ENCODE measurements around the gene RAB10. TPM values are rescaled to one million over a fixed set of nuclear protein-coding genes. Genes with fewer than 3 reads are reported as not detected.

RAB10 gene
- total and polyA plus RNA-seq, 9 of the 15 experiments (the other 6 are each of a cell fraction or from before 2014, with no cell fraction given): 25.1 to 214 (median 157) TPM

DNA sequence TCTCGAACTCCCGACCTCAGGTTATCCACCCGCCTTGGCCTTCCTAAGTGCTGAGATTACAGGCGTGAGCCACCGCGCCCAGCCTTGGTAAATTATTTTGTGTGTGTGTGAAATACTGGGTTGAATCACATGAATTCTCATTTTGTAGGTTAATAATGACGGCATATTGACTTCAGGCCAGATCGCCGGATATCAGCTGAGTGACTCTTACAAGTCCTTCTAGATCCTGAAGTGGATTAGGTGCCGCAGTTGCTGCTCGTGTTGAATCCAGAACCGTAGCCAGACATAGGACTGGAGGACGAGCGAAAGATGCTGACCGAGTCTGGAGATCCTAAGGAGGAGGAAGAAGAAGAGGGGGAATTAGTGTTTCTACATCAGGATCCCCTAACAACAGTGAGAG, 39.4 kb upstream of the RAB10 start:
- TF ChIP-seq WHSC1 (IDR thresholded peaks at IDR 0.05; ENCODE audit: low read length): no peak
- TF ChIP-seq ZNF699 (CRISPR knock-in tag; IDR thresholded peaks at IDR 0.05; ENCODE audit: insufficient replicate concordance): no peak
- no peak for TF ChIP-seq FOXK1 (CRISPR knock-in tag; IDR thresholded peaks at IDR 0.05; ENCODE audit: borderline replicate concordance)
- TF ChIP-seq TCFL5 (CRISPR knock-in tag; conservative IDR thresholded peaks at IDR 0.05): no peak
- no peak for TF ChIP-seq RBM39 (optimal IDR thresholded peaks at IDR 0.05; ENCODE audit: low read depth, low read length)
- intact Hi-C loops (cut with micrococcal nuclease): loop anchor here (5.0 kb wide), 2 partner anchors 38 to 63 kb away; partner anchors contain the start of gene RAB10

GRCh38 chr2:25996844-25997243, 37.0 kb upstream of the RAB10 start:
- Histone ChIP-seq H3K9me3 (replicated peaks; ENCODE audit: control insufficient read depth, insufficient read depth, low read depth, low read length) (no peaks in the 10 kb centered on the region), H3K27ac (ENCODE audit: extremely low read depth, low read depth, low read length) (no peak overlapping the region), H3K4me2 (ENCODE audit: insufficient read depth, low read length) (no peak overlapping the region), H2AFZ (ENCODE audit: low read depth, low read length) (no peak overlapping the region), H3K4me3 (no peak overlapping the region), H3K4me1 (replicated peaks in 1 of 2; ENCODE audit: control insufficient read depth in 2 of 2, insufficient read depth in 2 of 2, low read length in 2 of 2) (peaks cover under 1 to 5% of the 10 kb centered on the region in 2 experiments; a peak in 4 of 5 replicates), H4K20me1 (replicated peaks; ENCODE audit: control insufficient read depth, insufficient read depth, low read length) (no peaks in the 10 kb centered on the region), H3K36me3 (ENCODE audit: control insufficient read depth, insufficient read depth, low read length) (no peaks in the 10 kb centered on the region), H3K9ac (ENCODE audit: insufficient read depth in 1 of 2, low read depth in 2 of 2, low read length in 2 of 2) (no peak overlapping the region), H3K79me2 (ENCODE audit: control insufficient read depth, insufficient read depth, low read length) (no peaks in the 10 kb centered on the region), H3K27me3 (ENCODE audit: control insufficient read depth in 2 of 2, insufficient read depth in 2 of 2, low read length in 2 of 2) (no peaks in the 10 kb centered on the region), H3K9me1 (ENCODE audit: control insufficient read depth, insufficient read depth, low read length) (no peaks in the 10 kb centered on the region)
- TF ChIP-seq ZFX (CRISPR knock-in tag; IDR thresholded peaks at IDR 0.05) (no peak), ZKSCAN3 (CRISPR knock-in tag; IDR thresholded peaks at IDR 0.05) (no peak), ZKSCAN1 (IDR thresholded peaks at IDR 0.05; ENCODE audit: low read depth, low read length) (no peak), ZSCAN29 (IDR thresholded peaks at IDR 0.05) (no peak), KAT2B (IDR thresholded peaks at IDR 0.05; ENCODE audit: low read depth, low read length) (no peak), ZNF76 (CRISPR knock-in tag; IDR thresholded peaks at IDR 0.05; ENCODE audit: borderline replicate concordance) (no peak), HDAC2 (IDR thresholded peaks at IDR 0.05) (no peak), ZNF75A (CRISPR knock-in tag; IDR thresholded peaks at IDR 0.05) (no peak), TCF7L2 (IDR thresholded peaks at IDR 0.05; ENCODE audit: low read depth, low read length) (no peak)
- TF ChIP-seq, protein P1, sequence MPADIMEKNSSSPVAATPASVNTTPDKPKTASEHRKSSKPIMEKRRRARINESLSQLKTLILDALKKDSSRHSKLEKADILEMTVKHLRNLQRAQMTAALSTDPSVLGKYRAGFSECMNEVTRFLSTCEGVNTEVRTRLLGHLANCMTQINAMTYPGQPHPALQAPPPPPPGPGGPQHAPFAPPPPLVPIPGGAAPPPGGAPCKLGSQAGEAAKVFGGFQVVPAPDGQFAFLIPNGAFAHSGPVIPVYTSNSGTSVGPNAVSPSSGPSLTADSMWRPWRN (IDR thresholded peaks at IDR 0.05; ENCODE audit: low read depth): no peak
- TF ChIP-seq, protein P2, sequence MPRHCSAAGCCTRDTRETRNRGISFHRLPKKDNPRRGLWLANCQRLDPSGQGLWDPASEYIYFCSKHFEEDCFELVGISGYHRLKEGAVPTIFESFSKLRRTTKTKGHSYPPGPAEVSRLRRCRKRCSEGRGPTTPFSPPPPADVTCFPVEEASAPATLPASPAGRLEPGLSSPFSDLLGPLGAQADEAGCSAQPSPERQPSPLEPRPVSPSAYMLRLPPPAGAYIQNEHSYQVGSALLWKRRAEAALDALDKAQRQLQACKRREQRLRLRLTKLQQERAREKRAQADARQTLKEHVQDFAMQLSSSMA (CRISPR knock-in tag; IDR thresholded peaks at IDR 0.05): no peak
- WGBS (ENCODE audit: insufficient coverage, low coverage, missing lambda C conversion rate): 18% methylated on average over 1 of the region's 1 CpG
- ChIA-PET CTCF (ENCODE audit: low intra/inter-chr PET ratio) (no interaction called here), POLR2A (no interaction called here)
- DNase-seq (ENCODE audit: extremely low read depth in 1 of 4, low spot score in 3 of 4) (no peak), FAIRE-seq (no peak), ATAC-seq (no peak)
- BruUV-seq (replicated peaks): no TSS peak
- intact Hi-C loops (cut with micrococcal nuclease): no loop called here
- in situ Hi-C loops (cut with MboI): no loop called here

More for the DNA sequence above, 39.4 kb upstream of the RAB10 start:
- DNase-seq (ENCODE audit: extremely low read depth in 1 of 4, low spot score in 3 of 4) (no peak), FAIRE-seq (no peak), ATAC-seq (no peak)
- Histone ChIP-seq H3K4me2 (ENCODE audit: insufficient read depth, low read length) (no peak overlapping the region), H4K20me1 (replicated peaks; ENCODE audit: control insufficient read depth, insufficient read depth, low read length) (no peaks in the 10 kb centered on the region), H3K27me3 (ENCODE audit: control insufficient read depth in 2 of 2, insufficient read depth in 2 of 2, low read length in 2 of 2) (no peaks in the 10 kb centered on the region), H3K9ac (ENCODE audit: insufficient read depth in 1 of 2, low read depth in 2 of 2, low read length in 2 of 2) (no peak overlapping the region), H3K27ac (ENCODE audit: extremely low read depth, low read depth, low read length) (no peak overlapping the region), H3K9me1 (ENCODE audit: control insufficient read depth, insufficient read depth, low read length) (no peaks in the 10 kb centered on the region), H3K9me3 (replicated peaks; ENCODE audit: control insufficient read depth, insufficient read depth, low read depth, low read length) (no peaks in the 10 kb centered on the region), H3K4me3 (no peak overlapping the region), H3K4me1 (replicated peaks in 1 of 2; ENCODE audit: control insufficient read depth in 2 of 2, insufficient read depth in 2 of 2, low read length in 2 of 2) (peaks cover 0 to 8% of the 10 kb centered on the region in 2 experiments; a peak in 4 of 5 replicates), H2AFZ (ENCODE audit: low read depth, low read length) (no peak overlapping the region), H3K36me3 (ENCODE audit: control insufficient read depth, insufficient read depth, low read length) (no peaks in the 10 kb centered on the region), H3K79me2 (ENCODE audit: control insufficient read depth, insufficient read depth, low read length) (no peaks in the 10 kb centered on the region)
- in situ Hi-C loops (cut with MboI): loop anchor here (5.0 kb wide), 1 partner anchor 153 kb away; no protein-coding TSS in a partner anchor
- WGBS (ENCODE audit: insufficient coverage, low coverage, missing lambda C conversion rate): 66% methylated on average over 15 of the region's 15 CpGs
- ChIA-PET POLR2A (interaction anchor here (1.5 kb wide), 1 partner anchor 16 kb away, joined by 4 read pairs; no protein-coding TSS in a partner anchor), CTCF (ENCODE audit: low intra/inter-chr PET ratio) (no interaction called here)
- BruUV-seq (replicated peaks): no TSS peak
